A673 (cell line): ENCODE data around the gene FREM1. TPM values are rescaled to one million over a fixed set of nuclear protein-coding genes. Genes with fewer than 3 reads are reported as not detected.

Source experiments
- BruUV-seq: library from RNA; stranded (reverse); fragments of 400-500 nt; replicated peaks from 2 replicates; lab custom pipeline; 2021; lab: Mats Ljungman, UMichigan
- CTCF ChIA-PET: fragments of 300-600 bp; sonication (Branson Sonifier 250); formaldehyde crosslinking; loops from one replicate; lab custom pipeline; 2022; ENCODE audit warnings: antibody characterized with exemption; lab: Charles Lee
- POLR2A ChIA-PET: fragments of 300-600 bp; sonication (Branson Sonifier 250); formaldehyde crosslinking; loops from one replicate; lab custom pipeline; 2022; ENCODE audit warnings: antibody characterized with exemption; ENCODE audit not compliant: low non-redundant PET; lab: Charles Lee
- DNase-seq: peaks from one replicate; pipeline ENCODE4 v3.0.0-alpha.2; 2015; ENCODE audit warnings: low spot score
- H3K27ac ChIP-seq: fragments of 200-600 bp; sonication (generic); 2 replicates; pipeline ENCODE4 v1.5.1; 2016; ENCODE audit warnings: mixed run types, low read depth, mild to moderate bottlenecking, mixed read lengths, antibody characterized with exemption, low read length; ENCODE audit not compliant: poor library complexity, severe bottlenecking
- H3K27me3 ChIP-seq: fragments of 200-600 bp; sonication (generic); replicated peaks from 2 replicates; pipeline ENCODE4 v1.6.1; 2017; ENCODE audit warnings: mixed run types, low read depth, mild to moderate bottlenecking, mixed read lengths, antibody characterized with exemption, low read length; ENCODE audit not compliant: insufficient read depth, poor library complexity
- H3K36me3 ChIP-seq: fragments of 200-600 bp; sonication (generic); 2 replicates; pipeline ENCODE4 v1.6.1; 2016; ENCODE audit warnings: mixed run types, mild to moderate bottlenecking, mixed read lengths, antibody characterized with exemption, low read length; ENCODE audit not compliant: insufficient read depth, poor library complexity, severe bottlenecking
- H3K4me1 ChIP-seq: fragments of 200-600 bp; sonication (generic); 2 replicates; pipeline ENCODE4 v1.6.1; 2017; ENCODE audit warnings: mixed run types, mild to moderate bottlenecking, mixed read lengths, antibody characterized with exemption, low read length; ENCODE audit not compliant: insufficient read depth, poor library complexity, severe bottlenecking
- H3K4me3 ChIP-seq: fragments of 200-600 bp; sonication (generic); 2 replicates; pipeline ENCODE4 v1.5.1; 2016; ENCODE audit warnings: low read depth, mixed run types, mild to moderate bottlenecking, mixed read lengths, low read length; ENCODE audit not compliant: poor library complexity, severe bottlenecking
- H3K9me3 ChIP-seq: fragments of 200-600 bp; sonication (generic); 2 replicates; pipeline ENCODE4 v1.6.1; 2016; ENCODE audit warnings: mixed run types, low read depth, mild to moderate bottlenecking, mixed read lengths, antibody characterized with exemption, low read length; ENCODE audit not compliant: poor library complexity, severe bottlenecking
- CTCF ChIP-seq: fragments of 300-800, 200-600 bp; sonication (generic); conservative IDR thresholded peaks from 2 replicates; pipeline ENCODE4 v1.5.1; 2017; ENCODE audit warnings: low read depth, mild to moderate bottlenecking, antibody characterized with exemption, low read length, moderate library complexity, mixed read lengths
- EZH2 ChIP-seq: fragments of 200-600 bp; sonication (generic); IDR thresholded peaks from 2 replicates; pipeline ENCODE4 v1.6.1; 2017; ENCODE audit warnings: borderline replicate concordance, low read depth, mild to moderate bottlenecking, mixed read lengths, antibody characterized with exemption, low read length; ENCODE audit not compliant: poor library complexity, severe bottlenecking
- intact Hi-C: fragments of 100-400 bp; cut with micrococcal nuclease; formaldehyde crosslinking; loops from one replicate; pipeline ENCODE4 v1.10.0; 2022; ENCODE audit not compliant: unreplicated experiment
- total RNA-seq: library from RNA; stranded (reverse); gene quantifications from 2 replicates; pipeline ENCODE4 v1.2.3, GENCODE V29; 2021

FREM1 gene
- total RNA-seq, 1 experiment from 2014 or later, result 4.2 TPM

GRCh38 chr9:14797435-14797834 lies 112.8 kb downstream of the FREM1 start:
- Histone ChIP-seq H3K4me3 (no peak overlapping the region), H3K27me3 (no peaks in the 10 kb centered on the region), H3K4me1 (no peaks in the 10 kb centered on the region), H3K36me3 (no peaks in the 10 kb centered on the region), H3K27ac (no peak overlapping the region), H3K9me3 (no peaks in the 10 kb centered on the region)
- intact Hi-C loops, result no loop called here
- ChIA-PET CTCF (no interaction called here), POLR2A (no interaction called here)
- BruUV-seq, result no TSS peak
- no peak for DNase-seq
- TF ChIP-seq EZH2 (no peak), CTCF (no peak)

- BruUV-seq, result no TSS peak
- CTCF ChIA-PET, result interaction anchor here (0.5 kb wide), 1 partner anchor 390 kb away, joined by 4 read pairs; no protein-coding TSS in a partner anchor
- no peak for TF ChIP-seq CTCF
- TF ChIP-seq EZH2, result no peak
These were observed 116.8 kb downstream of the FREM1 start for GRCh38 chr9:14793389-14793788.

GRCh38 chr9:14790628-14791027 lies 119.6 kb downstream of the FREM1 start:
- CTCF ChIA-PET, result no interaction called here

More at GRCh38 chr9:14793389-14793788, 116.8 kb downstream of the FREM1 start:
- Histone ChIP-seq H3K27me3 (no peaks in the 10 kb centered on the region), H3K27ac (no peak overlapping the region), H3K4me1 (no peaks in the 10 kb centered on the region), H3K4me3 (no peak overlapping the region), H3K36me3 (no peaks in the 10 kb centered on the region), H3K9me3 (no peaks in the 10 kb centered on the region)
- POLR2A ChIA-PET, result no interaction called here
- intact Hi-C loops, result no loop called here
- DNase-seq, result no peak

More at GRCh38 chr9:14790628-14791027, 119.6 kb downstream of the FREM1 start:
- no peaks in the 10 kb centered on the region for H3K4me1 ChIP-seq
- no peak overlapping the region for H3K27ac ChIP-seq
- no peaks in the 10 kb centered on the region for H3K27me3 ChIP-seq
- intact Hi-C loops, result no loop called here
- H3K9me3 ChIP-seq, result no peaks in the 10 kb centered on the region
- TF ChIP-seq EZH2 (no peak), CTCF (no peak)
- no TSS peak for BruUV-seq
- no peak overlapping the region for H3K4me3 ChIP-seq
- POLR2A ChIA-PET, result no interaction called here
- DNase-seq, result no peak
- no peaks in the 10 kb centered on the region for H3K36me3 ChIP-seq
